A673 (cell line): Measurements from ENCODE around the gene SLC40A1. TPM values are rescaled to one million over a fixed set of nuclear protein-coding genes. Genes with fewer than 3 reads are reported as not detected.

Experiments
- Bru-seq: library from RNA; stranded (reverse); fragments of 400-500 nt; gene quantifications from one replicate; lab custom pipeline; 2021; lab: Mats Ljungman, UMichigan
- BruChase-seq, 2 experiments: library from RNA; stranded (reverse); fragments of 400-500 nt; gene quantifications; one replicate each; lab custom pipeline; 2021; lab: Mats Ljungman, UMichigan
- BruUV-seq: library from RNA; stranded (reverse); fragments of 400-500 nt; replicated peaks from 2 replicates; lab custom pipeline; 2021; lab: Mats Ljungman, UMichigan
- CTCF ChIA-PET: fragments of 300-600 bp; sonication (Branson Sonifier 250); formaldehyde crosslinking; loops from one replicate; lab custom pipeline; 2022; ENCODE audit warnings: antibody characterized with exemption; lab: Charles Lee
- POLR2A ChIA-PET: fragments of 300-600 bp; sonication (Branson Sonifier 250); formaldehyde crosslinking; loops from one replicate; lab custom pipeline; 2022; ENCODE audit warnings: antibody characterized with exemption; ENCODE audit not compliant: low non-redundant PET; lab: Charles Lee
- DNase-seq: peaks from one replicate; pipeline ENCODE4 v3.0.0-alpha.2; 2015; ENCODE audit warnings: low spot score
- H3K27ac ChIP-seq: fragments of 200-600 bp; sonication (generic); 2 replicates; pipeline ENCODE4 v1.5.1; 2016; ENCODE audit warnings: mixed run types, low read depth, mild to moderate bottlenecking, mixed read lengths, antibody characterized with exemption, low read length; ENCODE audit not compliant: poor library complexity, severe bottlenecking
- H3K27me3 ChIP-seq: fragments of 200-600 bp; sonication (generic); replicated peaks from 2 replicates; pipeline ENCODE4 v1.6.1; 2017; ENCODE audit warnings: mixed run types, low read depth, mild to moderate bottlenecking, mixed read lengths, antibody characterized with exemption, low read length; ENCODE audit not compliant: insufficient read depth, poor library complexity
- H3K36me3 ChIP-seq: fragments of 200-600 bp; sonication (generic); 2 replicates; pipeline ENCODE4 v1.6.1; 2016; ENCODE audit warnings: mixed run types, mild to moderate bottlenecking, mixed read lengths, antibody characterized with exemption, low read length; ENCODE audit not compliant: insufficient read depth, poor library complexity, severe bottlenecking
- H3K4me1 ChIP-seq: fragments of 200-600 bp; sonication (generic); 2 replicates; pipeline ENCODE4 v1.6.1; 2017; ENCODE audit warnings: mixed run types, mild to moderate bottlenecking, mixed read lengths, antibody characterized with exemption, low read length; ENCODE audit not compliant: insufficient read depth, poor library complexity, severe bottlenecking
- H3K4me3 ChIP-seq: fragments of 200-600 bp; sonication (generic); 2 replicates; pipeline ENCODE4 v1.5.1; 2016; ENCODE audit warnings: low read depth, mixed run types, mild to moderate bottlenecking, mixed read lengths, low read length; ENCODE audit not compliant: poor library complexity, severe bottlenecking
- H3K9me3 ChIP-seq: fragments of 200-600 bp; sonication (generic); 2 replicates; pipeline ENCODE4 v1.6.1; 2016; ENCODE audit warnings: mixed run types, low read depth, mild to moderate bottlenecking, mixed read lengths, antibody characterized with exemption, low read length; ENCODE audit not compliant: poor library complexity, severe bottlenecking
- EZH2 ChIP-seq: fragments of 200-600 bp; sonication (generic); IDR thresholded peaks from 2 replicates; pipeline ENCODE4 v1.6.1; 2017; ENCODE audit warnings: borderline replicate concordance, low read depth, mild to moderate bottlenecking, mixed read lengths, antibody characterized with exemption, low read length; ENCODE audit not compliant: poor library complexity, severe bottlenecking
- intact Hi-C: fragments of 100-400 bp; cut with micrococcal nuclease; formaldehyde crosslinking; loops from one replicate; pipeline ENCODE4 v1.10.0; 2022; ENCODE audit not compliant: unreplicated experiment
- long read RNA-seq: library from polyadenylated mRNA; stranded (forward); transcript quantifications from one replicate; pipeline ENCODE4 v2.0.0, GENCODE V29; 2022
- total RNA-seq: library from RNA; stranded (reverse); gene quantifications from 2 replicates; pipeline ENCODE4 v1.2.3, GENCODE V29; 2021
- TF ChIP-seq, protein P1 (sequence below): fragments of 300-800, 200-600 bp; sonication (generic); conservative IDR thresholded peaks from 2 replicates; pipeline ENCODE4 v1.5.1; 2017; ENCODE audit warnings: low read depth, mild to moderate bottlenecking, antibody characterized with exemption, low read length, moderate library complexity, mixed read lengths

The SLC40A1 gene, protein sequence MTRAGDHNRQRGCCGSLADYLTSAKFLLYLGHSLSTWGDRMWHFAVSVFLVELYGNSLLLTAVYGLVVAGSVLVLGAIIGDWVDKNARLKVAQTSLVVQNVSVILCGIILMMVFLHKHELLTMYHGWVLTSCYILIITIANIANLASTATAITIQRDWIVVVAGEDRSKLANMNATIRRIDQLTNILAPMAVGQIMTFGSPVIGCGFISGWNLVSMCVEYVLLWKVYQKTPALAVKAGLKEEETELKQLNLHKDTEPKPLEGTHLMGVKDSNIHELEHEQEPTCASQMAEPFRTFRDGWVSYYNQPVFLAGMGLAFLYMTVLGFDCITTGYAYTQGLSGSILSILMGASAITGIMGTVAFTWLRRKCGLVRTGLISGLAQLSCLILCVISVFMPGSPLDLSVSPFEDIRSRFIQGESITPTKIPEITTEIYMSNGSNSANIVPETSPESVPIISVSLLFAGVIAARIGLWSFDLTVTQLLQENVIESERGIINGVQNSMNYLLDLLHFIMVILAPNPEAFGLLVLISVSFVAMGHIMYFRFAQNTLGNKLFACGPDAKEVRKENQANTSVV
- total RNA-seq, result 1.5 and 1.9 TPM in 2 replicates
- percentile 37 among the genes with signal in this experiment for Bru-seq, nascent RNA
- BruChase-seq, experiment 1, labeled RNA remaining after a 2-hour chase, result percentile 35 among the genes with signal in this experiment
- BruChase-seq, experiment 2, labeled RNA remaining after a 6-hour chase, result percentile 28 among the genes with signal in this experiment
- long read RNA-seq, transcript SLC40A1-201 (8 exons, 3,442 nt), result major isoform, 12 of 12 reads
- long read RNA-seq, partial matches to known transcripts, result 0 of 12 reads
- long read RNA-seq, other reads (novel, unspliced or antisense), result 0 of 12 reads

DNA sequence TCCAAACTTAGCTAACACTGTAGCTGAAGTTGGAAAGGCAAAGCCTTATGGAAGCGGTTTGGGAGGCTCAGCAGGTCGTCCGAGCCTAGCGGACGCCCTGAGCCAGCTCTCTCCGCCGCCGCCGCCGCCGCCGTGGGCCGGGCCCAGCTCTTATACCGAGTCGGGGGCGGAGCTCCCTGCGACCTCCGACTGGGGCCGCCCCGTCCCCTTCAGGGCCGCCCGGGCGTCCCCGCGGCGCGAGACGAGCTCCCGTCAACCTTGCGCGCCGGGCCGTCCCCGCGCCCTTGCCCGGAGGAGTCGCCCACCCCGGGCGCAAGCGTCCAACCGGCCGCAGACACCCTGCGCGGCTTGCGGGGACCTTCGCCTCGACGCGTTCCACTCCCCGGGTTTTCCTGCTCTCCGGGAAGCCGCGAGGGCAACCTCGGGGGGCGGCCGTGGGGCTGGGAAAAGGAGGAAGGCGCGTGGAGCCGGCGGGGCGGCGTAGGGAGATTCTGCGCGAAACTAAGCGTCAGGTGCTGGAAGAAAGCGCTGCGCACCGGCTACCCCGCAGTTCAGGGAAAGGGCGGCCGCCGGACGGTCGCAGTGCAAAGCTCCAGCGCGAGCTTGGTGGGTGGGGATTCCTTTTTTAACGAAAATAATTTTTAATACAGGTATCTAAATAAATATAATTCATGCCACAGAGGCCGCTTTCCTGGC lies at the start of gene SLC40A1:
TSS of gene SLC40A1 (minus strand) at position 129 of the 696 bp plus-strand sequence. CDS start 326 bp downstream, outside the sequence.
- H3K27me3 ChIP-seq, result peaks cover 13% of the 10 kb centered on the region
- peak within 1 kb of the TSS; percentile 55 for H3K4me3 ChIP-seq
- peaks cover 5% of the 10 kb centered on the region for H3K4me1 ChIP-seq
- TF ChIP-seq, protein P1, sequence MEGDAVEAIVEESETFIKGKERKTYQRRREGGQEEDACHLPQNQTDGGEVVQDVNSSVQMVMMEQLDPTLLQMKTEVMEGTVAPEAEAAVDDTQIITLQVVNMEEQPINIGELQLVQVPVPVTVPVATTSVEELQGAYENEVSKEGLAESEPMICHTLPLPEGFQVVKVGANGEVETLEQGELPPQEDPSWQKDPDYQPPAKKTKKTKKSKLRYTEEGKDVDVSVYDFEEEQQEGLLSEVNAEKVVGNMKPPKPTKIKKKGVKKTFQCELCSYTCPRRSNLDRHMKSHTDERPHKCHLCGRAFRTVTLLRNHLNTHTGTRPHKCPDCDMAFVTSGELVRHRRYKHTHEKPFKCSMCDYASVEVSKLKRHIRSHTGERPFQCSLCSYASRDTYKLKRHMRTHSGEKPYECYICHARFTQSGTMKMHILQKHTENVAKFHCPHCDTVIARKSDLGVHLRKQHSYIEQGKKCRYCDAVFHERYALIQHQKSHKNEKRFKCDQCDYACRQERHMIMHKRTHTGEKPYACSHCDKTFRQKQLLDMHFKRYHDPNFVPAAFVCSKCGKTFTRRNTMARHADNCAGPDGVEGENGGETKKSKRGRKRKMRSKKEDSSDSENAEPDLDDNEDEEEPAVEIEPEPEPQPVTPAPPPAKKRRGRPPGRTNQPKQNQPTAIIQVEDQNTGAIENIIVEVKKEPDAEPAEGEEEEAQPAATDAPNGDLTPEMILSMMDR, result no peak
- TF ChIP-seq EZH2, result no peak
- intact Hi-C loops, result no loop called here
- BruUV-seq, result no TSS peak
- no peak within 1 kb of the TSS for H3K27ac ChIP-seq
- no peaks in the 10 kb centered on the region for H3K9me3 ChIP-seq
- ChIA-PET CTCF (no interaction called here), POLR2A (no interaction called here)
- DNase-seq, result peak; percentile 68
- no peaks in the 10 kb centered on the region for H3K36me3 ChIP-seq

DNA sequence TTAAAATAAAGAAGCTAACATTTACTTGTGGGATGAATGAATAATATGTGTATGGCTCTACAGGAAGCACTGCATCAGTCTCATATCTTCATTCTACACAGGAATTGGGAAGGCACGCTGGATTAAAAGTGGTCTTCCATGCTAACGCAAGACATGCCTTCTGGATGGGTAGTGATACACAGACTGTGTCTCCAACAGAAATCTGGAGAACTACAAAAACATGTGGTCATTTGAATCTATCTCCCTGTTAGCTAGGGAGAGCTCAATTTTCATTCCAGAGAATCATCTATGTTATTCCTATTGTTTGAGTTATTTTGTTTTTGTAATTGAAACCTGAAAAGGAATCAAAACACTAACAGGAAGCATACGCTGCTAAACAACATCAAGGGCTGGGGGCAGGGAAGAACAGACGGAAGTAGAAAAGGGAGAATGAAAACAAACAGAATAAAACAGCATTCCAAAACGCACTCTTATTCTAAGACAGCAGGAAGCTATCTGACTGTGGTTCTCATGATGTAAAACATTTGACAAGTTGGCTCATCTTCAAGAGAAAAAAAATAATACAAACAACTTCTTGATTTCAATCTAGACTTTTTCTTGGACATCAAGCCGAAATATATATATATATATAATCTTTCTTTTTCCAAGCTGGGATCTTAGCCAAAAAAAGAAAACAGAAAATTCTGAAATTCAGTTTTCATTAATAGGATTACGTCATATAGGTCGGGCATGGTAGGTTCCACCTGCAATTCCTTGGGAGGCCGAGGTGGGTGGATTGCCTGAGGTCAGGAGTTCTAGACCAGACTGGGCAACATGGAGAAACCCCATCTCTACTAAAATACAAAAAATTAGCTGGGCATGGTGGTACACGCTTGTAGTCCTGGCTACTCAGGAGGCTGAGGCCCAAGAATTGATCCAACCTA lies 49.2 kb upstream of the SLC40A1 start:
- H3K36me3 ChIP-seq, result no peaks in the 10 kb centered on the region
- DNase-seq, result no peak
- CTCF ChIA-PET, result no interaction called here
- no peaks in the 10 kb centered on the region for H3K27me3 ChIP-seq
- H3K4me3 ChIP-seq, result no peak overlapping the region
- POLR2A ChIA-PET, result interaction anchor here (0.6 kb wide), 1 partner anchor 10 kb away, joined by 5 read pairs; no protein-coding TSS in a partner anchor
- intact Hi-C loops, result loop anchor here (5.0 kb wide), 1 partner anchor 162 kb away; no protein-coding TSS in a partner anchor
- TF ChIP-seq EZH2, result no peak
- TF ChIP-seq, protein P1, result no peak
- no peak overlapping the region for H3K27ac ChIP-seq
- BruUV-seq, result no TSS peak
- no peaks in the 10 kb centered on the region for H3K4me1 ChIP-seq
- H3K9me3 ChIP-seq, result no peaks in the 10 kb centered on the region
